ENCODE measurements around the gene GSTM3. TPM values are rescaled to one million over a fixed set of nuclear protein-coding genes. Genes with fewer than 3 reads are reported as not detected.

GSTM3 gene
- total and polyA plus RNA-seq, 10 donors, result 8.9 to 44.0 (median 20.9) TPM

GRCh38 chr1:109725510-109725909 lies 15.3 kb downstream of the GSTM3 start:
- Histone ChIP-seq H3K36me3 (no peaks in the 10 kb centered on the region), H3K27me3 (replicated peaks in 1 of 7) (no peaks in the 10 kb centered on the region), H3K4me3 (no peak overlapping the region), H3K4me1 (no peaks in the 10 kb centered on the region), H3K27ac (no peak overlapping the region), H3K9me3 (no peaks in the 10 kb centered on the region)
- 81 to 95% (median 90%) methylated on average over 4 of the region's 4 CpGs for WGBS, 5 donors
- DNase-seq, result no peak
- TF ChIP-seq POLR2A (IDR thresholded peaks at IDR 0.05) (no peak), CTCF (IDR thresholded peaks at IDR 0.05 in 8 of 11, conservative IDR thresholded peaks at IDR 0.05 in 3 of 11) (no peak), POLR2AphosphoS5 (IDR thresholded peaks at IDR 0.05) (no peak)
- intact Hi-C loops (cut with DNase I; ENCODE audit: low total_unique reads), result no loop called here

GRCh38 chr1:109724933-109725332 lies 15.9 kb downstream of the GSTM3 start:
- Histone ChIP-seq H3K36me3 (no peaks in the 10 kb centered on the region), H3K27me3 (replicated peaks in 1 of 7) (no peaks in the 10 kb centered on the region), H3K27ac (no peak overlapping the region), H3K9me3 (no peaks in the 10 kb centered on the region), H3K4me1 (no peaks in the 10 kb centered on the region), H3K4me3 (no peak overlapping the region)
- WGBS, 5 donors, result 73 to 95% (median 85%) methylated on average over 5 of the region's 5 CpGs
- TF ChIP-seq POLR2AphosphoS5 (IDR thresholded peaks at IDR 0.05), result no peak
- no peak for TF ChIP-seq CTCF (IDR thresholded peaks at IDR 0.05 in 8 of 11, conservative IDR thresholded peaks at IDR 0.05 in 3 of 11)
- no peak for TF ChIP-seq POLR2A (IDR thresholded peaks at IDR 0.05)
- no peak for DNase-seq
- intact Hi-C loops (cut with DNase I; ENCODE audit: low total_unique reads), result no loop called here

GRCh38 chr1:109722908-109723691 lies 17.7 kb downstream of the GSTM3 start:
- no peak overlapping the region for H3K27ac ChIP-seq
- H3K4me1 ChIP-seq, result no peaks in the 10 kb centered on the region
- no peak for DNase-seq
- intact Hi-C loops (cut with DNase I; ENCODE audit: low total_unique reads), result no loop called here
- no peaks in the 10 kb centered on the region for H3K9me3 ChIP-seq
- H3K27me3 ChIP-seq (replicated peaks in 1 of 7), result no peaks in the 10 kb centered on the region
- WGBS, 5 donors, result 85 to 93% (median 87%) methylated on average over 7 of the region's 7 CpGs
- H3K36me3 ChIP-seq, result no peaks in the 10 kb centered on the region
- no peak overlapping the region for H3K4me3 ChIP-seq
- TF ChIP-seq POLR2AphosphoS5 (IDR thresholded peaks at IDR 0.05) (no peak), CTCF (IDR thresholded peaks at IDR 0.05 in 8 of 11, conservative IDR thresholded peaks at IDR 0.05 in 3 of 11) (no peak), POLR2A (IDR thresholded peaks at IDR 0.05) (no peak)

GRCh38 chr1:109721971-109722370 lies 18.9 kb downstream of the GSTM3 start:
- TF ChIP-seq POLR2AphosphoS5 (IDR thresholded peaks at IDR 0.05), result no peak
- TF ChIP-seq CTCF (IDR thresholded peaks at IDR 0.05 in 8 of 11, conservative IDR thresholded peaks at IDR 0.05 in 3 of 11), result no peak
- no peak for TF ChIP-seq POLR2A (IDR thresholded peaks at IDR 0.05)
- H3K27me3 ChIP-seq (replicated peaks in 1 of 7), result no peaks in the 10 kb centered on the region
- intact Hi-C loops (cut with DNase I; ENCODE audit: low total_unique reads), result no loop called here
- H3K27ac ChIP-seq, result no peak overlapping the region
- no peak for DNase-seq
- H3K4me1 ChIP-seq, result no peaks in the 10 kb centered on the region
- no peaks in the 10 kb centered on the region for H3K9me3 ChIP-seq
- H3K4me3 ChIP-seq, result no peak overlapping the region
- H3K36me3 ChIP-seq, result no peaks in the 10 kb centered on the region
- 89 to 100% (median 93%) methylated on average over 1 of the region's 1 CpG for WGBS, 5 donors
